ENCODE results near the gene PHACTR3. TPM values are rescaled to one million over a fixed set of nuclear protein-coding genes. Genes with fewer than 3 reads are reported as not detected.

The PHACTR3 gene
- total RNA-seq, 1 experiment from 2014 or later: 10.0 TPM

DNA sequence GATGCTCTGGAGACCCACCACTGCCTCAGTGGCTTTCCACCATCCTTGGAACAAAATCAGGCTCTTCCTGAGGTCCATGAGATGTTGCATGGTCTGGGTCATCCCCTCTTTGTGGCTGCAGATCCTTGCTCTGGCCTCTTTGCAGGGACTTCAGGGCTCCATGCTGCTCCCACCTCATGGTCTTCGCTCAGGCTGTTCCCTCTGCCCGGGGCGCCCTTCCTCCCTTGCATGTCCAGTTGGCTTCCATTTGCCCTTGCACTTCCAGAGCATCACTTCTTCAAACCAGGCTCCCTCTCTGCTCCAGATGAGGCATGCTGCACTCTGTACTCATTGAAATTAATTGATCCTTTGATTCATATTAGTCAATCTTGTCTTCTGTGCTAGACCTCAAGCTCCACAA is 4.4 kb upstream of the PHACTR3 start:
- DNase-seq: no peak
- Mint-ChIP-seq H3K9me3 (ENCODE audit: low read depth, unreplicated experiment) (no peaks in the 10 kb centered on the region), H3K36me3 (ENCODE audit: insufficient read depth, unreplicated experiment) (no peaks in the 10 kb centered on the region), H3K27ac (ENCODE audit: unreplicated experiment) (no peak overlapping the region), H3K27me3 (ENCODE audit: unreplicated experiment) (no peaks in the 10 kb centered on the region), H3K4me3 (ENCODE audit: low read depth, unreplicated experiment) (no peak overlapping the region), H3K4me1 (ENCODE audit: low read depth, unreplicated experiment) (no peaks in the 10 kb centered on the region)
- no peak for TF ChIP-seq CTCF (IDR thresholded peaks at IDR 0.05; ENCODE audit: unreplicated experiment)
- no TSS peak for BruUV-seq (replicated peaks)
- CTCF ChIA-PET: interaction anchor here (1.1 kb wide), 1 partner anchor 10 kb away, joined by 4 read pairs; no protein-coding TSS in a partner anchor
- intact Hi-C loops (cut with micrococcal nuclease; ENCODE audit: unreplicated experiment): loop anchor here (5.0 kb wide), 1 partner anchor 252 kb away; no protein-coding TSS in a partner anchor

DNA sequence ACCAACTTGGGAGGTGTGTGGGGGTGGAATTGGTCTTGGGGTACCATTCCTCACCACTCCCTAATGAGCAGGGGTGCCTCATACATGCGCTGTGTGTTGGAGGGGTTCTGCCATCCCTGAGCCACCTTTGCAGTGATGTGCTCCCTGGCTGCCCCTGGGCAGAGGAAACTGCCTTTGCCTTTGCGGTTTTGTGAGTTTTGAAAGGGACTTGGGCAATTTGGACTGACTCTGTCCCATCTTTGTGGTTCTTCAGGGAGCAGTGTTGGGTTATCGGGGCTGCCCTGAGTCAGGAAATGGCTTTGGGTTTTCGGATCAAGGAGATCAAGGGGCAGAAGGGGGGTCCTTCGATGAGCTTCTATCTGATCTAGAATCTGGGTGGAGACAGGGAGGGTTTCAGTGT is 3.9 kb upstream of the PHACTR3 start:
- no peak for DNase-seq
- no peaks in the 10 kb centered on the region for H3K4me1 Mint-ChIP-seq (ENCODE audit: low read depth, unreplicated experiment)
- intact Hi-C loops (cut with micrococcal nuclease; ENCODE audit: unreplicated experiment): no loop called here
- TF ChIP-seq CTCF (IDR thresholded peaks at IDR 0.05; ENCODE audit: unreplicated experiment): no peak
- no TSS peak for BruUV-seq (replicated peaks)
- no peaks in the 10 kb centered on the region for H3K9me3 Mint-ChIP-seq (ENCODE audit: low read depth, unreplicated experiment)
- H3K36me3 Mint-ChIP-seq (ENCODE audit: insufficient read depth, unreplicated experiment): no peaks in the 10 kb centered on the region
- H3K4me3 Mint-ChIP-seq (ENCODE audit: low read depth, unreplicated experiment): no peak overlapping the region
- no peak overlapping the region for H3K27ac Mint-ChIP-seq (ENCODE audit: unreplicated experiment)
- H3K27me3 Mint-ChIP-seq (ENCODE audit: unreplicated experiment): peaks cover under 1% of the 10 kb centered on the region
- CTCF ChIA-PET: interaction anchor here (0.6 kb wide), 1 partner anchor 505 kb away, joined by 3 read pairs; no protein-coding TSS in a partner anchor

GRCh38 chr20:59602546-59603080 is 1.7 kb upstream of the PHACTR3 start:
- intact Hi-C loops (cut with micrococcal nuclease; ENCODE audit: unreplicated experiment): no loop called here

DNA sequence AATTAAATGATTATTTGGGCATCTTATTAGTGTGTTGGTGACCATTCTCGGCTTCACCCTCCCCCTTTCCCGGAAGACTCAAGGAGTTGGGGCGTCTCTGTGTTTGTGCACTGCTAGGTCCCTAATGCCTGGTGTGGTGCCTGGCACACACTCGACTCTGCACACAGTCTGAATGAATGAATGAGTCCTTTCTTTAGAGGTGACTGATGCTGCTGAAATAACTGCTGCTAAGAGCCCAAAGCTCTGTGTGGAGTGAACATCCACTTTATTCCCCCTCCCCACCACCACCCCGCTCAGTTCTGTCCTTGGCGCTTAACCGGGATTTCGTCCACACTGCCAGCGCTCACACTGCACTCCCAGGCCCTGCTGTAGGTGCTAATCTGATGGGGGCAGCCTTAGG is 1.2 kb upstream of the PHACTR3 start:
- H3K36me3 Mint-ChIP-seq (ENCODE audit: insufficient read depth, unreplicated experiment): no peaks in the 10 kb centered on the region
- intact Hi-C loops (cut with micrococcal nuclease; ENCODE audit: unreplicated experiment): no loop called here
- no peak overlapping the region for H3K4me3 Mint-ChIP-seq (ENCODE audit: low read depth, unreplicated experiment)
- TF ChIP-seq CTCF (IDR thresholded peaks at IDR 0.05; ENCODE audit: unreplicated experiment): no peak
- H3K4me1 Mint-ChIP-seq (ENCODE audit: low read depth, unreplicated experiment): no peaks in the 10 kb centered on the region
- CTCF ChIA-PET: no interaction called here
- BruUV-seq (replicated peaks): no TSS peak
- H3K27me3 Mint-ChIP-seq (ENCODE audit: unreplicated experiment): peaks cover 27% of the 10 kb centered on the region
- no peaks in the 10 kb centered on the region for H3K9me3 Mint-ChIP-seq (ENCODE audit: low read depth, unreplicated experiment)
- no peak overlapping the region for H3K27ac Mint-ChIP-seq (ENCODE audit: unreplicated experiment)
- DNase-seq: no peak

More at GRCh38 chr20:59602546-59603080, 1.7 kb upstream of the PHACTR3 start:
- no peaks in the 10 kb centered on the region for H3K36me3 Mint-ChIP-seq (ENCODE audit: insufficient read depth, unreplicated experiment)
- H3K27ac Mint-ChIP-seq (ENCODE audit: unreplicated experiment): no peak overlapping the region
- DNase-seq: no peak
- H3K9me3 Mint-ChIP-seq (ENCODE audit: low read depth, unreplicated experiment): no peaks in the 10 kb centered on the region
- no TSS peak for BruUV-seq (replicated peaks)
- no peak for TF ChIP-seq CTCF (IDR thresholded peaks at IDR 0.05; ENCODE audit: unreplicated experiment)
- peaks cover 22% of the 10 kb centered on the region for H3K27me3 Mint-ChIP-seq (ENCODE audit: unreplicated experiment)
- H3K4me3 Mint-ChIP-seq (ENCODE audit: low read depth, unreplicated experiment): no peak overlapping the region
- CTCF ChIA-PET: no interaction called here
- no peaks in the 10 kb centered on the region for H3K4me1 Mint-ChIP-seq (ENCODE audit: low read depth, unreplicated experiment)
